A549 (cell line): Measurements from ENCODE around the gene ALDH7A1. TPM values are rescaled to one million over a fixed set of nuclear protein-coding genes. Genes with fewer than 3 reads are reported as not detected.

Experiments used
- ATAC-seq, 2 experiments: fragments of 200-7000 bp in 1 of 2; fragments of >200 bp in 1 of 2; cut with Nextera tagmentation in 1 of 2; cut with Tn5 transposase in 1 of 2; 3 replicates each; pipeline versions ENCODE4 v1.8.0 to v1.9.1; 2018 to 2020; ENCODE audit warnings: mild to moderate bottlenecking in 1 of 2, moderate library complexity in 1 of 2
- CTCF ChIA-PET: fragments of 300-600 bp; sonication (Branson Sonifier 250); formaldehyde crosslinking; extraction: SDS; loops from one replicate; lab custom pipeline; 2021; ENCODE audit warnings: antibody characterized with exemption, inconsistent platforms; lab: Yijun Ruan, JAX
- POLR2A ChIA-PET: fragments of 350-600 bp; formaldehyde crosslinking; extraction: SDS; loops from one replicate; lab custom pipeline; 2021; ENCODE audit warnings: antibody characterized with exemption, inconsistent platforms; lab: Yijun Ruan, JAX
- DNase-seq, 2 experiments: peaks; one replicate each; pipeline versions ENCODE4 v3.0.0 to v3.0.0-alpha.2; 2011 to 2016; ENCODE audit warnings: low read depth in 1 of 2, low spot score in 1 of 2
- FAIRE-seq: peaks from 2 replicates; lab custom pipeline; 2011; peaks lifted over from hg19 to GRCh38; lab: Jason Lieb, UNC
- H3K27ac ChIP-seq, 2 experiments: fragments of >200 bp; sonication (Bioruptor Twin); formaldehyde crosslinking; 3 replicates each; pipeline ENCODE4 v1.5.1; 2016 to 2017
- H3K4me1 ChIP-seq: fragments of >200 bp; sonication (Bioruptor Twin); formaldehyde crosslinking; 3 replicates; pipeline ENCODE4 v1.6.1; 2016
- H3K4me2 ChIP-seq: fragments of >200 bp; sonication (Bioruptor Twin); formaldehyde crosslinking; 3 replicates; pipeline ENCODE4 v1.6.1; 2016
- H3K4me3 ChIP-seq: fragments of >200 bp; sonication (Bioruptor Twin); formaldehyde crosslinking; 3 replicates; pipeline ENCODE4 v1.5.1; 2016
- H3K9me3 ChIP-seq: fragments of >200 bp; sonication (Bioruptor Twin); formaldehyde crosslinking; 3 replicates; pipeline ENCODE4 v1.6.1; 2016
- CBX2 ChIP-seq: fragments of 200-600 bp; sonication (generic); IDR thresholded peaks from 2 replicates; pipeline ENCODE4 v1.6.1; 2016; ENCODE audit warnings: low read depth, mild to moderate bottlenecking, borderline replicate concordance
- CEBPB ChIP-seq, 2 experiments: fragments of >200 bp in 1 of 2; sonication (Bioruptor Twin) in 1 of 2; formaldehyde crosslinking in 1 of 2; IDR thresholded peaks; 2 replicates each; pipeline ENCODE4 v1.6.1; 2012 to 2016
- CHD2 ChIP-seq: fragments of 150-350 bp; IDR thresholded peaks from 2 replicates; pipeline ENCODE4 v1.6.1; 2014; ENCODE audit warnings: low read length; ENCODE audit not compliant: partially characterized antibody
- CHD4 ChIP-seq: fragments of 200-600 bp; sonication (generic); IDR thresholded peaks from 2 replicates; pipeline ENCODE4 v1.6.1; 2016; ENCODE audit warnings: antibody characterized with exemption, mild to moderate bottlenecking, borderline replicate concordance
- EP300 ChIP-seq, 2 experiments: fragments of >200 bp; sonication (Bioruptor Twin); formaldehyde crosslinking; IDR thresholded peaks; 2 replicates in 1 of 2; 3 replicates in 1 of 2; pipeline ENCODE4 v1.6.1; 2016 to 2017
- FOXS1 ChIP-seq: fragments of 250-450 bp; sonication (Bioruptor Pico); IDR thresholded peaks from 2 replicates; pipeline ENCODE4 v1.5.0; 2020; ENCODE audit warnings: mild to moderate bottlenecking, moderate library complexity
- HES2 ChIP-seq: fragments of >200 bp; sonication (Bioruptor Twin); formaldehyde crosslinking; IDR thresholded peaks from 2 replicates; pipeline ENCODE4 v1.6.1; 2016
- HMGXB4 ChIP-seq: fragments of 250-450 bp; sonication (Bioruptor Pico); IDR thresholded peaks from 2 replicates; pipeline ENCODE4 v1.5.0; 2021; ENCODE audit warnings: mild to moderate bottlenecking, moderate library complexity, borderline replicate concordance
- HOXB13 ChIP-seq: fragments of 250-450 bp; sonication (Bioruptor Pico); IDR thresholded peaks from 2 replicates; pipeline ENCODE4 v1.5.0; 2020; ENCODE audit warnings: low read depth, mild to moderate bottlenecking, moderate library complexity
- HOXB5 ChIP-seq: fragments of 250-450 bp; sonication (Bioruptor Pico); IDR thresholded peaks from 2 replicates; pipeline ENCODE4 v1.5.0; 2020; ENCODE audit warnings: mild to moderate bottlenecking, moderate library complexity
- MYC ChIP-seq: IDR thresholded peaks from 2 replicates; pipeline ENCODE4 v1.6.1; 2012; ENCODE audit warnings: mild to moderate bottlenecking, inconsistent platforms, low read length, improper control_type of control experiment, borderline replicate concordance
- NFE2L2 ChIP-seq: fragments of 150-350 bp; conservative IDR thresholded peaks from 2 replicates; pipeline ENCODE4 v1.6.1; 2014; ENCODE audit warnings: low read length
- POLR2A ChIP-seq: IDR thresholded peaks from 2 replicates; pipeline ENCODE4 v1.6.1; 2012; ENCODE audit warnings: mild to moderate bottlenecking, low read length
- POLR2AphosphoS2 ChIP-seq: conservative IDR thresholded peaks from 2 replicates; pipeline ENCODE4 v1.6.1; 2012; ENCODE audit warnings: low read length, improper control_type of control experiment, inconsistent platforms
- RAD21 ChIP-seq, 2 experiments: fragments of >200 bp in 1 of 2; sonication (Bioruptor Twin) in 1 of 2; formaldehyde crosslinking in 1 of 2; IDR thresholded peaks in 1 of 2; conservative IDR thresholded peaks in 1 of 2; 2 replicates in 1 of 2; 3 replicates in 1 of 2; pipeline ENCODE4 v1.6.1; 2012 to 2018; ENCODE audit warnings: inconsistent platforms in 1 of 2
- RARB ChIP-seq: fragments of 250-450 bp; sonication (Bioruptor Pico); IDR thresholded peaks from 2 replicates; pipeline ENCODE4 v1.8.0; 2021; ENCODE audit warnings: mild to moderate bottlenecking, moderate library complexity
- RCOR1 ChIP-seq: fragments of 150-350 bp; IDR thresholded peaks from 2 replicates; pipeline ENCODE4 v1.6.1; 2014; ENCODE audit warnings: antibody characterized with exemption, low read length, low read depth
- RFX5 ChIP-seq: fragments of 450-650 bp; IDR thresholded peaks from 2 replicates; pipeline ENCODE4 v1.7.1; 2014; ENCODE audit warnings: antibody characterized with exemption, mild to moderate bottlenecking, moderate library complexity
- SMC3 ChIP-seq: fragments of >200 bp; sonication (Bioruptor Twin); formaldehyde crosslinking; IDR thresholded peaks from 3 replicates; pipeline ENCODE4 v1.6.1; 2018; ENCODE audit warnings: inconsistent platforms
- SREBF2 ChIP-seq: fragments of 450-650 bp; IDR thresholded peaks from 2 replicates; pipeline ENCODE4 v1.6.1; 2014; ENCODE audit warnings: mild to moderate bottlenecking, moderate library complexity
- USF2 ChIP-seq: fragments of 450-650 bp; IDR thresholded peaks from 2 replicates; pipeline ENCODE4 v1.6.1; 2014; ENCODE audit warnings: antibody characterized with exemption
- ZFP36 ChIP-seq: fragments of 450-650 bp; IDR thresholded peaks from 2 replicates; pipeline ENCODE4 v1.6.1; 2014; ENCODE audit warnings: borderline replicate concordance; ENCODE audit not compliant: partially characterized antibody
- ZSCAN20 ChIP-seq: fragments of 250-450 bp; sonication (Bioruptor Pico); IDR thresholded peaks from 2 replicates; pipeline ENCODE4 v1.8.0; 2022; ENCODE audit warnings: mild to moderate bottlenecking, moderate library complexity
- WGBS: methylation state at CpG from one replicate; pipeline ENCODE4 v1.1.6; 2017; ENCODE audit errors: missing lambda C conversion rate; 5-methylcytosine and 5-hydroxymethylcytosine counted together
- polyA plus RNA-seq, 4 experiments: library from polyadenylated mRNA; depleted of rRNA in 3 of 4; stranded (reverse); fragments of >200 nt; fragmentation: RNase III in 1 of 4; extraction: RNeasy Plus Mini Kit Qiagen cat#74134 plus additional on column Dnase treatment in 1 of 4; gene quantifications; 2 replicates in 3 of 4; 3 replicates in 1 of 4; pipeline ENCODE4 v1.2.3, GENCODE V29; 2011 to 2017
- TF ChIP-seq, protein P1 (sequence below): fragments of >200 bp; sonication (Bioruptor Twin); formaldehyde crosslinking; IDR thresholded peaks from 3 replicates; pipeline ENCODE4 v1.5.1; 2016

The ALDH7A1 gene
- polyA plus RNA-seq, 2 of the 4 experiments (the other 2 are of a cell fraction): 72.4 to 99.2 TPM

- CTCF ChIA-PET: no interaction called here
- ATAC-seq (no peak), FAIRE-seq (no peak), DNase-seq (no peak)
- POLR2A ChIA-PET: no interaction called here
- H3K4me3 ChIP-seq: no peak overlapping the region
- no peak overlapping the region for H3K4me2 ChIP-seq
- no peak for TF ChIP-seq USF2
- no peak for TF ChIP-seq EP300 (IDR thresholded peaks at IDR 0.05)
- TF ChIP-seq CEBPB (IDR thresholded peaks at IDR 0.05): no peak
- no peak for TF ChIP-seq RCOR1
- no peak for TF ChIP-seq RARB (CRISPR knock-in tag)
- no peak for TF ChIP-seq SMC3
- no peak for TF ChIP-seq CBX2
- TF ChIP-seq HOXB5 (CRISPR knock-in tag): no peak
- TF ChIP-seq ZSCAN20 (CRISPR knock-in tag): no peak
- 0 out of 3 replicates have a peak, but pooled peaks cover 1% of the 10 kb centered on the region for H3K4me1 ChIP-seq
- 88% methylated on average over 1 of the region's 1 CpG for WGBS
- no peak overlapping the region for H3K27ac ChIP-seq
- no peaks in the 10 kb centered on the region for H3K9me3 ChIP-seq
These were observed 41.9 kb upstream of the ALDH7A1 start for GRCh38 chr5:126636956-126637355.

DNA sequence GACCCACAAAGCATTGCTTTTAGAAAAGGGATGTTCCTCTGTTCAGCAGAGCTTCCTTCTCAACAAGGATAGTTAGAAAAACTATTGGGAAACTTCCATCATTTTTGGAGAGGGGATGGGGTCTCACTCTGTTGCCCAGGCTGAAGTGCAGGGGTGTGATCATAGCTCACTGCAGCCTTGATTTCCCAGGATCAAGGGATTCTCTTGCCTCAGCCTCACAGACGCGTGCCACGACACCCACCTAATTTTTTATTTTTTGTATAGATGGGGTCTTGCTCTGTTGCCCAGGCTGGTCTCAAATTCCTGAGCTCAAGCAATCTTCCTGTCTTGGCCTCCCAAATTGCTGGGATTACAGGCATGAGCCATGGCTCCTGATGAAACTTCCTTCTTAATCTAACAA is 40.6 kb upstream of the ALDH7A1 start:
- ChIA-PET POLR2A (no interaction called here), CTCF (interaction anchor here (0.9 to 1.0 kb wide), 3 partner anchors 40 to 1399 kb away, joined by 3 read pairs; no protein-coding TSS in a partner anchor)
- TF ChIP-seq HES2 (no peak), POLR2AphosphoS2 (no peak), FOXS1 (CRISPR knock-in tag) (no peak), SREBF2 (no peak), CHD2 (no peak), ZFP36 (no peak), CHD4 (no peak), NFE2L2 (no peak), HOXB5 (CRISPR knock-in tag) (no peak), ZSCAN20 (CRISPR knock-in tag) (no peak), RARB (CRISPR knock-in tag) (no peak), HOXB13 (CRISPR knock-in tag) (no peak), MYC (no peak), RAD21 (conservative IDR thresholded peaks at IDR 0.05 in 1 of 2, IDR thresholded peaks at IDR 0.05 in 1 of 2) (no peak), POLR2A (no peak), RFX5 (no peak), HMGXB4 (CRISPR knock-in tag) (no peak)
- TF ChIP-seq, protein P1, sequence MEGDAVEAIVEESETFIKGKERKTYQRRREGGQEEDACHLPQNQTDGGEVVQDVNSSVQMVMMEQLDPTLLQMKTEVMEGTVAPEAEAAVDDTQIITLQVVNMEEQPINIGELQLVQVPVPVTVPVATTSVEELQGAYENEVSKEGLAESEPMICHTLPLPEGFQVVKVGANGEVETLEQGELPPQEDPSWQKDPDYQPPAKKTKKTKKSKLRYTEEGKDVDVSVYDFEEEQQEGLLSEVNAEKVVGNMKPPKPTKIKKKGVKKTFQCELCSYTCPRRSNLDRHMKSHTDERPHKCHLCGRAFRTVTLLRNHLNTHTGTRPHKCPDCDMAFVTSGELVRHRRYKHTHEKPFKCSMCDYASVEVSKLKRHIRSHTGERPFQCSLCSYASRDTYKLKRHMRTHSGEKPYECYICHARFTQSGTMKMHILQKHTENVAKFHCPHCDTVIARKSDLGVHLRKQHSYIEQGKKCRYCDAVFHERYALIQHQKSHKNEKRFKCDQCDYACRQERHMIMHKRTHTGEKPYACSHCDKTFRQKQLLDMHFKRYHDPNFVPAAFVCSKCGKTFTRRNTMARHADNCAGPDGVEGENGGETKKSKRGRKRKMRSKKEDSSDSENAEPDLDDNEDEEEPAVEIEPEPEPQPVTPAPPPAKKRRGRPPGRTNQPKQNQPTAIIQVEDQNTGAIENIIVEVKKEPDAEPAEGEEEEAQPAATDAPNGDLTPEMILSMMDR: no peak
- no peak overlapping the region for H3K27ac ChIP-seq
- 84% methylated on average over 3 of the region's 3 CpGs for WGBS
- H3K4me3 ChIP-seq: no peak overlapping the region
- no peak for FAIRE-seq
- DNase-seq: no peak
- H3K4me2 ChIP-seq: no peak overlapping the region
- ATAC-seq: no peak
- H3K4me1 ChIP-seq: 0 out of 3 replicates have a peak, but pooled peaks cover 5% of the 10 kb centered on the region
- H3K9me3 ChIP-seq: no peaks in the 10 kb centered on the region
